Stimulated activated CD8-positive, alpha-beta memory T cell treated with anti-CD3 and anti-CD28 coated beads, Interleukin-15, amount 100 ng/mL, for 1 hour (primary cell): ENCODE data around the gene NECAB3.
"Not testable (repeated sequence)": the region's sequence is repeated elsewhere in the genome, so short reads cannot be mapped to it uniquely, and the experiment has no call there.

Source experiments
- DNase-seq: peaks from one replicate; pipeline ENCODE4 v3.0.0-alpha.2; 2020; ENCODE audit warnings: low read depth

NECAB3 gene

GRCh38 chr20:33650111-33650752 is 24.0 kb downstream of the NECAB3 start:
- no peak for DNase-seq

- DNase-seq: no peak
Observed at GRCh38 chr20:33649201-33649681, 25.0 kb downstream of the NECAB3 start.

GRCh38 chr20:33648396-33649004 is 25.7 kb downstream of the NECAB3 start:
- DNase-seq: no peak

GRCh38 chr20:33647603-33648395 is 26.4 kb downstream of the NECAB3 start:
- no peak for DNase-seq

GRCh38 chr20:33646959-33647602 is 27.1 kb downstream of the NECAB3 start:
- DNase-seq: not testable (repeated sequence)

- DNase-seq: no peak
Observed at GRCh38 chr20:33646191-33646590, 28.0 kb downstream of the NECAB3 start.

- DNase-seq: no peak
Observed at GRCh38 chr20:33645396-33645795, 28.8 kb downstream of the NECAB3 start.

GRCh38 chr20:33645072-33645358 is 29.2 kb downstream of the NECAB3 start:
- DNase-seq: no peak

- DNase-seq: no peak
Observed at GRCh38 chr20:33644313-33645071, 29.7 kb downstream of the NECAB3 start.

GRCh38 chr20:33640287-33640686 is 33.9 kb downstream of the NECAB3 start:
- DNase-seq: no peak

GRCh38 chr20:33636776-33637175 is 37.5 kb downstream of the NECAB3 start:
- no peak for DNase-seq

- DNase-seq: no peak
Observed at GRCh38 chr20:33635341-33635740, 38.9 kb downstream of the NECAB3 start.

- DNase-seq: not testable (repeated sequence)
Observed at GRCh38 chr20:33631910-33632309, 42.3 kb downstream of the NECAB3 start.

GRCh38 chr20:33630507-33630906 is 43.7 kb downstream of the NECAB3 start:
- DNase-seq: no peak

- no peak for DNase-seq
Observed at GRCh38 chr20:33629979-33630378, 44.2 kb downstream of the NECAB3 start.

GRCh38 chr20:33629533-33629932 is 44.7 kb downstream of the NECAB3 start:
- no peak for DNase-seq

GRCh38 chr20:33627577-33628216 is 46.5 kb downstream of the NECAB3 start:
- no peak for DNase-seq

GRCh38 chr20:33626190-33626589 is 48.0 kb downstream of the NECAB3 start:
- DNase-seq: no peak

GRCh38 chr20:33624399-33624798 is 49.8 kb downstream of the NECAB3 start:
- DNase-seq: no peak

GRCh38 chr20:33622705-33623365 is 51.4 kb downstream of the NECAB3 start:
- DNase-seq: no peak
